GM23338 (cell line): ENCODE measurements around the gene SLC18A2. TPM values are rescaled to one million over a fixed set of nuclear protein-coding genes. Genes with fewer than 3 reads are reported as not detected.

Experiments
- ATAC-seq: fragments of 200-7000 bp; cut with Tn5 transposase; 3 replicates; pipeline ENCODE4 v1.9.1; 2020
- DNase-seq: peaks from one replicate; pipeline ENCODE4 v3.0.0-alpha.2; 2015; ENCODE audit warnings: low spot score
- H2AFZ ChIP-seq: fragments of 200-600 bp; sonication (generic); 2 replicates; pipeline ENCODE4 v1.8.0; 2016; ENCODE audit warnings: antibody characterized with exemption, mild to moderate bottlenecking, moderate library complexity
- H3F3A ChIP-seq: fragments of 200-600 bp; sonication (generic); replicated peaks from 2 replicates; pipeline ENCODE4 v1.8.0; 2017; ENCODE audit warnings: antibody characterized with exemption, mixed run types, low read depth
- H3K27ac ChIP-seq: fragments of 200-600 bp; sonication (generic); 2 replicates; pipeline ENCODE4 v1.6.1; 2016; ENCODE audit warnings: low read depth
- H3K27me3 ChIP-seq: fragments of 200-600 bp; sonication (generic); 2 replicates; pipeline ENCODE4 v1.8.0; 2016; ENCODE audit warnings: mild to moderate bottlenecking, mixed run types, moderate library complexity; ENCODE audit not compliant: insufficient read depth
- H3K36me3 ChIP-seq: fragments of 200-600 bp; sonication (generic); 2 replicates; pipeline ENCODE4 v1.8.0; 2016; ENCODE audit warnings: mild to moderate bottlenecking; ENCODE audit not compliant: insufficient read depth
- H3K4me1 ChIP-seq: fragments of 200-600 bp; sonication (generic); 2 replicates; pipeline ENCODE4 v1.8.0; 2016; ENCODE audit warnings: mild to moderate bottlenecking, moderate library complexity; ENCODE audit not compliant: insufficient read depth
- H3K4me2 ChIP-seq: fragments of 200-600 bp; sonication (generic); 2 replicates; pipeline ENCODE4 v1.7.1; 2017; ENCODE audit warnings: mixed run types
- H3K4me3 ChIP-seq: fragments of 200-600 bp; sonication (generic); 2 replicates; pipeline ENCODE4 v1.6.1; 2016; ENCODE audit warnings: mixed run types
- H3K79me2 ChIP-seq: fragments of 200-600 bp; sonication (generic); replicated peaks from 2 replicates; pipeline ENCODE4 v1.8.0; 2017; ENCODE audit warnings: mild to moderate bottlenecking; ENCODE audit not compliant: insufficient read depth
- H3K9me2 ChIP-seq: fragments of 200-600 bp; sonication (generic); 2 replicates; pipeline ENCODE4 v1.8.0; 2017; ENCODE audit not compliant: insufficient read depth
- H4K20me1 ChIP-seq: fragments of 200-600 bp; sonication (generic); replicated peaks from 2 replicates; pipeline ENCODE4 v1.8.0; 2017; ENCODE audit warnings: mild to moderate bottlenecking; ENCODE audit not compliant: insufficient read depth
- H3K27ac Mint-ChIP-seq: 2 replicates; pipeline ENCODE4 v1.8.0; 2020; ENCODE audit warnings: inconsistent platforms, mild to moderate bottlenecking, moderate library complexity, mixed read lengths
- H3K27me3 Mint-ChIP-seq: 3 replicates; pipeline ENCODE4 v1.8.0; 2022; ENCODE audit warnings: low read depth, mild to moderate bottlenecking, moderate library complexity, mixed read lengths, inconsistent platforms; ENCODE audit not compliant: insufficient read depth, poor library complexity
- H3K36me3 Mint-ChIP-seq: 3 replicates; pipeline ENCODE4 v1.8.0; 2021; ENCODE audit warnings: low read depth, mild to moderate bottlenecking, inconsistent platforms, moderate library complexity, mixed read lengths
- H3K4me1 Mint-ChIP-seq: 3 replicates; pipeline ENCODE4 v1.8.0; 2020; ENCODE audit warnings: mild to moderate bottlenecking, inconsistent platforms, mixed read lengths
- H3K4me3 Mint-ChIP-seq: 3 replicates; pipeline ENCODE4 v1.8.0; 2021; ENCODE audit warnings: moderate library complexity, mild to moderate bottlenecking, inconsistent platforms, mixed read lengths
- H3K9me3 Mint-ChIP-seq: 3 replicates; pipeline ENCODE4 v1.8.0; 2020; ENCODE audit warnings: moderate library complexity, mild to moderate bottlenecking, inconsistent platforms, mixed read lengths
- CREB1 ChIP-seq: fragments of 250-450 bp; sonication (Bioruptor Pico); IDR thresholded peaks from 2 replicates; pipeline ENCODE4 v1.5.0; 2020; ENCODE audit warnings: low read depth, mild to moderate bottlenecking, moderate library complexity
- CTCF ChIP-seq, 2 experiments: fragments of 200-600 bp in 1 of 2; sonication (generic) in 1 of 2; conservative IDR thresholded peaks; 2 replicates each; pipeline versions ENCODE4 v1.5.1 to v1.6.1; 2016 to 2017; ENCODE audit warnings: antibody characterized with exemption in 2 of 2, low read depth in 2 of 2, mild to moderate bottlenecking in 2 of 2, moderate library complexity in 1 of 2
- ETS1 ChIP-seq: IDR thresholded peaks from 2 replicates; pipeline ENCODE4 v1.6.1; 2016; ENCODE audit warnings: antibody characterized with exemption
- EZH2 ChIP-seq: fragments of 200-600 bp; sonication (generic); IDR thresholded peaks from one replicate; pipeline ENCODE4 v1.8.0; 2017; ENCODE audit warnings: antibody characterized with exemption, mild to moderate bottlenecking, low read depth; ENCODE audit not compliant: unreplicated experiment
- EZH2phosphoT487 ChIP-seq: fragments of 200-600 bp; sonication (generic); IDR thresholded peaks from one replicate; pipeline ENCODE4 v1.8.1; 2018; ENCODE audit warnings: antibody characterized with exemption; ENCODE audit not compliant: unreplicated experiment
- JUNB ChIP-seq: IDR thresholded peaks from one replicate; pipeline ENCODE4 v1.6.1; 2016; ENCODE audit warnings: antibody characterized with exemption; ENCODE audit not compliant: unreplicated experiment
- NANOG ChIP-seq: IDR thresholded peaks from 2 replicates; pipeline ENCODE4 v1.6.1; 2016; ENCODE audit warnings: antibody characterized with exemption, borderline replicate concordance
- POLR2AphosphoS5 ChIP-seq: IDR thresholded peaks from 2 replicates; pipeline ENCODE4 v1.6.1; 2016; ENCODE audit warnings: antibody characterized with exemption, low read depth
- REST ChIP-seq: IDR thresholded peaks from one replicate; pipeline ENCODE4 v1.6.1; 2018; ENCODE audit warnings: antibody characterized with exemption; ENCODE audit not compliant: unreplicated experiment
- STAT1 ChIP-seq: IDR thresholded peaks from one replicate; pipeline ENCODE4 v1.6.1; 2016; ENCODE audit warnings: antibody characterized with exemption; ENCODE audit not compliant: unreplicated experiment
- ZNF114 ChIP-seq: fragments of 250-450 bp; sonication (Bioruptor Pico); IDR thresholded peaks from 2 replicates; pipeline ENCODE4 v1.5.0; 2020; ENCODE audit warnings: mild to moderate bottlenecking, moderate library complexity
- ZNF331 ChIP-seq: fragments of 250-450 bp; sonication (Bioruptor Pico); IDR thresholded peaks from 2 replicates; pipeline ENCODE4 v1.5.0; 2020; ENCODE audit warnings: low read depth, mild to moderate bottlenecking, moderate library complexity
- ZNF462 ChIP-seq: fragments of 250-450 bp; sonication (Bioruptor Pico); IDR thresholded peaks from 2 replicates; pipeline ENCODE4 v1.5.0; 2020; ENCODE audit warnings: mild to moderate bottlenecking, moderate library complexity
- polyA plus RNA-seq: library from polyadenylated mRNA; unstranded; fragments of >200 nt; fragmentation: Nextera tagmentation; extraction: Ambion mirVana; gene quantifications from 2 replicates; pipeline ENCODE4 v1.2.1, GENCODE V29; 2016
- total RNA-seq: library from RNA; depleted of rRNA; stranded (reverse); fragments of >200 nt; shearing (Covaris generic); gene quantifications from 2 replicates; pipeline ENCODE4 v1.2.3, GENCODE V29; 2014

SLC18A2 gene
- total and polyA plus RNA-seq, 2 experiments from 2014 or later: 4.3 to 8.7 TPM

GRCh38 chr10:117239721-117240620 is 943 bp upstream of the SLC18A2 start:
- Mint-ChIP-seq H3K27ac (no peak overlapping the region), H3K4me3 (peak overlapping the region; percentile 79), H3K9me3 (peaks cover 3% of the 10 kb centered on the region; the same call in 1 of the 3 replicates), H3K36me3 (peaks cover 3% of the 10 kb centered on the region; the same call in 1 of the 3 replicates), H3K4me1 (peaks cover 5% of the 10 kb centered on the region; the same call in 2 of the 3 replicates), H3K27me3 (peaks cover 20% of the 10 kb centered on the region)
- Histone ChIP-seq H3K4me1 (0 out of 2 replicates have a peak, but pooled peaks cover 6% of the 10 kb centered on the region), H3K27ac (no peak overlapping the region), H3K27me3 (peaks cover 25% of the 10 kb centered on the region), H3K79me2 (no peaks in the 10 kb centered on the region), H3F3A (no peaks in the 10 kb centered on the region), H3K4me3 (peak overlapping the region; percentile 77), H3K9me2 (no peaks in the 10 kb centered on the region), H2AFZ (peak overlapping the region; percentile 95), H4K20me1 (peaks cover 6% of the 10 kb centered on the region; the same call in 1 of the 2 replicates), H3K4me2 (peak overlapping the region; percentile 87), H3K36me3 (no peaks in the 10 kb centered on the region)
- DNase-seq (peak; percentile 77), ATAC-seq (peak; percentile 79)
- TF ChIP-seq CTCF (conservative IDR thresholded peaks at IDR 0.05; ENCODE audit: low read depth in 2 of 2) (no peak), JUNB (no peak), REST (no peak), EZH2phosphoT487 (no peak), EZH2 (no peak), ZNF462 (CRISPR knock-in tag) (no peak), NANOG (no peak), ZNF331 (CRISPR knock-in tag) (no peak), POLR2AphosphoS5 (no peak), ZNF114 (no peak), CREB1 (CRISPR knock-in tag) (no peak), STAT1 (no peak), ETS1 (no peak)
